ENCODE measurements around the gene ADAM12.

The ADAM12 gene

DNA sequence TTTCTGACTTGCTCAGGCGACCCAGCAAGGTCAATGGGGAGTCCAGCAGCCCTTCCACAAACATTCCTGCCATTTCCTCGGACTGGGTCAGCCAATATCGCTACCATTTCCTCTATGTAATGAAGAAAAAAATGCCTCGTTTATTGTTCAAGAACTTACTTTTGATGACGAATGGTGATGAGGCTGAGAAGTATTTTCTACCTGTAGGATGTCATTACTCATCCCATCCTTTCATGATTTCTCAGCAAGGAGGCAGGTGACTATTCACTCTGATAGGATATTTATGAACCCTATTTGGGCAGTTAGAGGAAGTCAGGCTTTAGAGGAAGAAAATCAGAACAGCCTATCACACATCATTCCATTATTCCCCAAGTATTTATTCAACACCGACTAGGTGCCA, 313.3 kb downstream of the ADAM12 start:
- DNase-seq (ENCODE audit: extremely low read depth, low read depth): no peak
- TF ChIP-seq CTCF (IDR thresholded peaks at IDR 0.05; ENCODE audit: low read depth, low read length): no peak

DNA sequence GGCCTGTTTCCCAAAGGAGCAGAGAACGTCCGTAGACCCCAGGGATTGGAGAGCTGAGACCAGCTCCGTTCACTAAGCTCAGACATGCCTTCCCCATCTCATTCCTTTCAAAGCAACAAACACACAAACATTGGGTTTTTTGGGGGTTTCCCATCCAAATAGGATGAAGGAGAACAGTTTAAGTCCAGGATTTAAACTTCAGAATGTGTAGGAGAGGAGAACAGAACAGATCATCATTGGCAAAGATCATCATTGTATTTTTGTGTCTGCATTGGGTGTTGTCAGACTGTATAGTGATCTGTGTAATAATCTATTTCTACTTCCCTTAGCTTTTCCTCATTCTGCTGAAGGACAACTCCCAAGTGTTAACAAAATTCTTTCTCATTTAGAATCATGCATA, 314.0 kb downstream of the ADAM12 start:
- TF ChIP-seq CTCF (IDR thresholded peaks at IDR 0.05; ENCODE audit: low read depth, low read length): no peak
- no peak for DNase-seq (ENCODE audit: extremely low read depth, low read depth)

DNA sequence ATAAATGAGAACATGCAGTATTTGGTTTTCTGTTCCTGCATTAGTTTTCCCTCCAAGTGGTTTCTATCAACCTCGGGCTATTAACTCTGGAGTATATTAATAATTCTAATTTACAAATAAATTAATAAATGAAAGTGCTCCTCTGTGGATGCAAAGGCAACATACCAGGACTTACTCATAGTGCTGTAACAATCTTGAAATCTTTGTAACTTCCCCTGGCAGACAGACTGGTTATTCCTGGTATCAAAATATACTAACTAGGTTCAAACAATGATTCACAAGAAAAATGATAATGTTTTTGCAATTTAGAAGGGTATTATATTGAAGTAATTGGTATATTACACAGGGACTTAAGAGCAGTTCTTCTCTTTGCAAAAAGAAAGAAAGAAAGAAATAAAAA, 314.7 kb downstream of the ADAM12 start:
- no peak for TF ChIP-seq CTCF (IDR thresholded peaks at IDR 0.05; ENCODE audit: low read depth, low read length)
- no peak for DNase-seq (ENCODE audit: extremely low read depth, low read depth)

- TF ChIP-seq CTCF (IDR thresholded peaks at IDR 0.05; ENCODE audit: low read depth, low read length): no peak
- DNase-seq (ENCODE audit: extremely low read depth, low read depth): no peak
Measured at GRCh38 chr10:126072622-126073021, 315.7 kb downstream of the ADAM12 start.

DNA sequence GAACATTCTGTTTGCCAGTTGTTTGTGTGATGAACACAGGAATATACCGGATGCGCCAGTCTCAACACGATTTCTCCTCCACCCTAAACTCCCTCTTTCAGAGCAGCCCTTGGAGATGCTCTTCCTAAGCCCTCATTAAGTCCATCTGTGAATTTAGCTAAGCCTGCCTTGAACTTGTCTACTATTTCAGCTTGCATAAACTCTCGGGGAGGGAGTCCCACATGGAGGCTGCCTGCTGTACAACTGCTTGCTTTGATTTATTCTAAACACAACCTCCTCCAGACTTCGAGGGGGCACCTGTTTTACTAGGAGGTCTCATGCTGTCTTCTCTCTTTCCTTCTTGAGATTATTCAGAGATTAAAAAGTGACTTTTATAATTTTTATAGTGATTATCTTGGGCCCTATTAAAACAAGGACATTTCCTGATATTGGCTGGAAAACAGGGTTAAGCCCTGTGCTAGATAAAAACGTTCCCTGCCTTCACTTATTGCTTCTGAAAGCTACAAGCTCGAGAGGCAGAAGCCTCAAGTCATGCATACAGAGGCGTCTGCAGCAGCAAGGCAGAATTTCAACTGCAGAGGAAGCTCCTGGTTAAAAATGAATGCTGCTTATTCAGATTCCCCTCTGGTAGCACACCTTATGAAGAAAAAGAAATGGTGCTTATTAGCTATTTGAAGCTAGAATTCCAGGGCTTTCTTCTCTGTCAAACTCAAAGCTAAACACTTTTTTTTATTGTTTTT, 317.6 kb downstream of the ADAM12 start:
- TF ChIP-seq CTCF (IDR thresholded peaks at IDR 0.05; ENCODE audit: low read depth, low read length): no peak
- no peak for DNase-seq (ENCODE audit: extremely low read depth, low read depth)

GRCh38 chr10:126068322-126068721, 320.0 kb downstream of the ADAM12 start:
- no peak for TF ChIP-seq CTCF (IDR thresholded peaks at IDR 0.05; ENCODE audit: low read depth, low read length)
- DNase-seq (ENCODE audit: extremely low read depth, low read depth): no peak

- DNase-seq (ENCODE audit: extremely low read depth, low read depth): no peak
- no peak for TF ChIP-seq CTCF (IDR thresholded peaks at IDR 0.05; ENCODE audit: low read depth, low read length)
Measured at GRCh38 chr10:126066456-126066855, 321.8 kb downstream of the ADAM12 start.

Measured in AG09319 (cell line).